NCI-H1417 treated with DMSO at 0.1 percent for 48 hours (cell line): ENCODE measurements around the gene TNNC2.

ENCODE experiments used
- DNase-seq: peaks from one replicate; lab custom pipeline; 2025; lab: John Stamatoyannopoulos, UW

Gene TNNC2

DNA sequence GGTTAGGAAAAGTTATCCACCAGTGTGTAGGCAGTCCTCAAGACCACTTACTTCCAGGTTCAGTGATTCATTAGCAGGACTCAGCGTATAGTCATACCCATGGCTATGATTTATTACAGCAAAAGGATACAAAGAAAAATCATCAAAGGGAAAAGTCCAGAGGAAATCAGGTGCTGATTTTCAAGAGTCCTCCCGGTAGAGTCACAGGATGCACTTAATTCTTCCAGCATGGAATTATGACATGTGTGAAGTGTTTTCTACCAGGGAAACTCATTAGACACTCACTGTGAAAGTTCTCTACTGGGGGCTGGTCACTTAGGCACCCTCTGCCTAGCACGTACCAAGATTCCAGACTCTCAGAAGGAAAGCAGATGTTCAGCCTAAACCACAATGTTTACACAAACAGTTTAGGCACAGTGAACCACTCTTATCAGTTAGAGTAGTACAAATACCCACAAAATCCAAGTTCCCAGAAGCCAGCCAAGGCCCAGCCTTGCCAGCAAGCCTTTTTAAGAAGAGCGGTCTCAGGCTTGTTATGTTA is 45.7 kb downstream of the TNNC2 start:
- DNase-seq, result no peak

DNA sequence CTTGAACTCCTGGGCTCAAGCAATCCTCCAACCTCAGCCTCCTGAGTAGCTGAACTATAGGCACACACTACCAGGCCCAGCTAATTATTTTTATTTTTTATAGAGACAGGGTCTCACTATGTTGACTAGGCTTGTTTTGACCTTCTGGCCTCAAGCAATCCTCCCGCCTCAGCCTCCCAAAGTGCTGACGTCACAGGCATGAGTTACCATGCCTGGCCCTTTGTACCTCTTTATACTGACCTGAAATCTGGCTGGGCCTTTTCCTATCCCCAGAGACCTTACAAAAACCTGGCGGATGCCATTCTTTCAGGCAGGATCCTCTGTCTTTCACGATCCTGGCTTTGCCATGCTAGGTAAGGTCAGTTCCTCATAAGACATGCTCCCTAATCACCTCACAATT is 47.0 kb downstream of the TNNC2 start:
- DNase-seq, result no peak

DNA sequence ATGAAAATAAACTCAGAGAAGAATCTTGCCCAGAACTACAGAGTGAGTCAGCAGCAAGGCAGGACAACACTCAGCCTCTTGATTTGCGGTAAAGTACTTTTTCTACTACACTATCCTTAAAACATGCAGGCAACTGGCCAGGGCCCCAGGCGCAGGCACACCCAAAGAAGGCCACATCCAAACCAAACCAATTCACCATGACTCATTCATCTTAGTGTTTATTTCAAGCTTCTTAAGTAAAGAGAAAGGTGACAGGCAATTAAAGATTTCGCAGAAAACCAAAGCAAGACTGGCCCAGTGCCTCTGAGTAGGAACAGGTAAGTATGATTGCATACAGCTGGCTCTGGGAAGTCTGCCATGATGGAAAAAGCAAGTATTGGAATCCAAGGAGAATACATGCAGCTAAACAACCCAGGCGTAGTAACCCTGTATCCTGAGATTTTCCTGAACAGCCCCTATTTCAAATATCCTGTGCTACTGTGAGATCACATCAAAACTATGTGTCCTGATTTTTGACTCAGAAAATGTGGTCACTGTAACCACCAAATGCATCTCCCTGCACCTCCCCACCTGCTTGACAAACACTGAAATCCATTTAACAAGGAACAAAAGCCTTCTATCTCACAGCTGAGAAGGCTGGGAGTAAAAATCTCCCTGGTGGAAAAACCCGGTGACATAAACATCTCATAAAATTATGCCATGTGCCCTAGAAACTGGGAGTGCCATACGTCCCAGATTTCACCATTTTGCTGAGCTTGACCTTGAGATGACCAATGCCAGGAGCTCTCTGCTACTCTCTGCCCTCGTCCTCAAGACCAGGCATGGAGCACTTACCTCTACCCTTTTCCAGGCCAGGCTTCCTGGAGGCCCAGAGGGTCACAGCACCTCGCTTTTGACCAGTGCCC is 47.8 kb downstream of the TNNC2 start:
- no peak for DNase-seq

DNA sequence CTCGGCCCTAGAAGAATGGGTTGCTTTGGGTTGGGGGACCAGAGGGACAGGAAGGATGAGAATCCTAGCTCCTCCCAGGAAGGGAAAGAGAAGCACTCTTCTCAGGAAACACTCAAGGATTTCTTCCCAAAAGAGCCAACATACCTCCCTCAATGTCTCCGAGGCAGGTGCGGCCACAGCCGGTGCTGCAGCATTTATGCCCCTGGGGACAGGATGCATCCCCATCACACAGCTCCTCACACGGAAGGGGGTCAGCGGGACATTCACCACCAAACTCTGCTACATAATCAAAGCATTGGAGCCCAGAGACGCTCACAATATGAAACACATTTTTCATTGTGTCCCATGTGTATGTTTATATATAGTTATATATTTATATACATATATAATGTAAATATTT is 50.2 kb downstream of the TNNC2 start:
- DNase-seq, result no peak

DNA sequence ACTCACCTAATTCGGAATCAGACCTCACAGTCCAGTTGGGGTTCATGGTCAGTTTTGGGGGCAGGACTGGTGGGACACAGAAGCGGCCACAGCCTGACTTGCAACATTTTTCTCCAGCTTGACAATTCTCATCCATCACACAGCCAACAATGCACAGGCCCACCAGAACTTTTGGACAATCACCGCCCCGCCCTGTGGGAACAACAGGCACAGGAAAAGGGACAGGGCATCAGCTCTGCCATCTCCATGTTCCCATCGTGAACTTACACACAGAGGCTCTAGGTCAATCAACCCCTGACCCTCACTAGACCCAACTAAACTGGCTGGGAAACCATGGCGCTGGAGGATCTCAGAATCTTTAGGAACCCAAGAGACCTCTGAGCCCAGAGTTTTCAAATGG is 51.7 kb downstream of the TNNC2 start:
- DNase-seq, result no peak

DNA sequence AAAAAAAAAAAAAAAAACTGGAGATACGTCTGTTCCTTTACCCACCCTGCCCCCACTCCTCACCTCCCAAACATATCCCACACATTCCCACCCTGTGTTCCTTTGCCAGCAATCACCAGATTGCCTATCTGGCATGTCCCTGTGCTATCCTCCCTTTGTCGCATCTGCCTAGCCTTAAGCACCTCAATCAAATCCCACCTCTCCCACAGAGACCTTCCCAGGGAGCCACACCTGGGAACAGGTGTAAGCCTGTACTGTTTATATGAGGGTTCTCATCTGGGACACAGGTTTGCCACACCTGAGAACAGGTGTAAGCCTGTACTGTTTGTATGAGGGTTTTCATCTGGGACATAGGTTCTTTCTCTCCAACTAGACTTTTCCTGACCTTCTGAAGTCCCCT is 52.2 kb downstream of the TNNC2 start:
- no peak for DNase-seq
